Middle frontal gyrus (tissue), 1 donor: ENCODE results near the gene KYAT1.
"Not testable (repeated sequence)": the region's sequence is repeated elsewhere in the genome, so short reads cannot be mapped to it uniquely, and the experiment has no call there.

Experiments
- DNase-seq: peaks from one replicate; pipeline ENCODE4 v3.0.0-alpha.2; 2015; ENCODE audit warnings: low spot score; ENCODE audit errors: extremely low spot score

Gene KYAT1

GRCh38 chr9:128885798-128886197 is 4.0 kb upstream of the KYAT1 start:
- no peak for DNase-seq

GRCh38 chr9:128885376-128885775 is 3.6 kb upstream of the KYAT1 start:
- no peak for DNase-seq

GRCh38 chr9:128884164-128884563 is 2.4 kb upstream of the KYAT1 start:
- DNase-seq, result no peak

GRCh38 chr9:128882677-128883603 is 1.2 kb upstream of the KYAT1 start:
- DNase-seq, result no peak

GRCh38 chr9:128877852-128878251 is 3.9 kb downstream of the KYAT1 start:
- no peak for DNase-seq

- DNase-seq, result not testable (repeated sequence)
Observed at GRCh38 chr9:128870941-128871265, 10.8 kb downstream of the KYAT1 start.

GRCh38 chr9:128870128-128870940 is 11.4 kb downstream of the KYAT1 start:
- no peak for DNase-seq

GRCh38 chr9:128863647-128864046 is 18.1 kb downstream of the KYAT1 start:
- no peak for DNase-seq

GRCh38 chr9:128862401-128862851 is 19.3 kb downstream of the KYAT1 start:
- no peak for DNase-seq

GRCh38 chr9:128861501-128861900 is 20.2 kb downstream of the KYAT1 start:
- DNase-seq, result no peak

- no peak for DNase-seq
Observed at GRCh38 chr9:128860937-128861336, 20.8 kb downstream of the KYAT1 start.

GRCh38 chr9:128858476-128858875 is 23.3 kb downstream of the KYAT1 start:
- DNase-seq, result not testable (repeated sequence)

- not testable (repeated sequence) for DNase-seq
Observed at GRCh38 chr9:128854454-128854853, 27.3 kb downstream of the KYAT1 start.

- DNase-seq, result not testable (repeated sequence)
Observed at GRCh38 chr9:128852646-128853045, 29.1 kb downstream of the KYAT1 start.

GRCh38 chr9:128851779-128852600 is 29.8 kb downstream of the KYAT1 start:
- not testable (repeated sequence) for DNase-seq

- not testable (repeated sequence) for DNase-seq
Observed at GRCh38 chr9:128851024-128851423, 30.7 kb downstream of the KYAT1 start.

- DNase-seq, result no peak
Observed at GRCh38 chr9:128847803-128848202, 33.9 kb downstream of the KYAT1 start.

GRCh38 chr9:128846680-128847030 is 35.1 kb downstream of the KYAT1 start:
- no peak for DNase-seq

GRCh38 chr9:128845186-128845931 is 36.4 kb downstream of the KYAT1 start:
- DNase-seq, result no peak

GRCh38 chr9:128843171-128843570 is 38.6 kb downstream of the KYAT1 start:
- not testable (repeated sequence) for DNase-seq
